ENCODE measurements around the gene SOBP. TPM values are rescaled to one million over a fixed set of nuclear protein-coding genes. Genes with fewer than 3 reads are reported as not detected.

The SOBP gene
- total RNA-seq, 1 experiment from 2014 or later = 1.7 TPM

DNA sequence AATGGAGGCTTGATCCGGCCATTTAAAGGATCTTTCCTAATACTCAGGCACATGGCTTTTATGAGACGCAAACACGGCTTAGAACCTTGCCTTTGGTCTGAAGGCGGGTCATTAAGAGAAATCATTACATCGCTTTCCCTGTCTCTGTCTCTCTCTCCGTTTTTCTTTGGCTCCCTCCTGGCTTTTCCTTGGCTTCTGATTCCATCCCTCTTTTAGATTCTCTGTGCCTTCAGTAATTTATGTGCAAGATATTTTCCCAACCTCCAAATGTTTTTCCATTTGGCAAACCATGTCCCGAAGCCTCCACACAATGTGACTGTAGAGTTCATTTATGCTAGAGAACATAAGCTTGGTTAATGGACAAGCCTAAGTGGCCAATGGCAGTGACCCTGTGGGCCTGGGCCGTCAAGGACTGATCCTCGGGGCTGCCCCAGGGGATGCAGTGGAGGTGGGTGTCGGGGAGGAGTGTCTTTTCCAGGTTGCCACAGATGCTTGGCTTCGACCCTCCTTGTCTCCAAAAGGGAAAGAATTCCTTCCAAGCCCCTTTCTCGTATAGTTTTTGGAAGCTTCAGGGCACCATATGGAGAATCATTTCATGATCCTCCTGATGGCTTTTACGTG is 177.2 kb downstream of the SOBP start:
- Mint-ChIP-seq H3K9me3 (ENCODE audit: low read depth, unreplicated experiment) (no peaks in the 10 kb centered on the region), H3K4me3 (ENCODE audit: low read depth, unreplicated experiment) (peak overlapping the region; percentile 52), H3K4me1 (ENCODE audit: low read depth, unreplicated experiment) (peaks cover 44% of the 10 kb centered on the region), H3K27ac (ENCODE audit: unreplicated experiment) (peak overlapping the region; percentile 90), H3K36me3 (ENCODE audit: insufficient read depth, unreplicated experiment) (peaks cover 5% of the 10 kb centered on the region), H3K27me3 (ENCODE audit: unreplicated experiment) (no peaks in the 10 kb centered on the region)
- no peak for DNase-seq
- CTCF ChIA-PET = interaction anchor here (1.3 to 1.4 kb wide), 2 partner anchors 208 to 348 kb away, joined by 3 read pairs; partner anchors contain the start of gene PDSS2
- no TSS peak for BruUV-seq (replicated peaks)
- intact Hi-C loops (cut with micrococcal nuclease; ENCODE audit: unreplicated experiment) = loop anchor here (10.0 kb wide), 2 partner anchors 172 to 512 kb away; partner anchors contain the start of gene SOBP
- TF ChIP-seq, protein P1, sequence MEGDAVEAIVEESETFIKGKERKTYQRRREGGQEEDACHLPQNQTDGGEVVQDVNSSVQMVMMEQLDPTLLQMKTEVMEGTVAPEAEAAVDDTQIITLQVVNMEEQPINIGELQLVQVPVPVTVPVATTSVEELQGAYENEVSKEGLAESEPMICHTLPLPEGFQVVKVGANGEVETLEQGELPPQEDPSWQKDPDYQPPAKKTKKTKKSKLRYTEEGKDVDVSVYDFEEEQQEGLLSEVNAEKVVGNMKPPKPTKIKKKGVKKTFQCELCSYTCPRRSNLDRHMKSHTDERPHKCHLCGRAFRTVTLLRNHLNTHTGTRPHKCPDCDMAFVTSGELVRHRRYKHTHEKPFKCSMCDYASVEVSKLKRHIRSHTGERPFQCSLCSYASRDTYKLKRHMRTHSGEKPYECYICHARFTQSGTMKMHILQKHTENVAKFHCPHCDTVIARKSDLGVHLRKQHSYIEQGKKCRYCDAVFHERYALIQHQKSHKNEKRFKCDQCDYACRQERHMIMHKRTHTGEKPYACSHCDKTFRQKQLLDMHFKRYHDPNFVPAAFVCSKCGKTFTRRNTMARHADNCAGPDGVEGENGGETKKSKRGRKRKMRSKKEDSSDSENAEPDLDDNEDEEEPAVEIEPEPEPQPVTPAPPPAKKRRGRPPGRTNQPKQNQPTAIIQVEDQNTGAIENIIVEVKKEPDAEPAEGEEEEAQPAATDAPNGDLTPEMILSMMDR (IDR thresholded peaks at IDR 0.05; ENCODE audit: unreplicated experiment) = no peak

DNA sequence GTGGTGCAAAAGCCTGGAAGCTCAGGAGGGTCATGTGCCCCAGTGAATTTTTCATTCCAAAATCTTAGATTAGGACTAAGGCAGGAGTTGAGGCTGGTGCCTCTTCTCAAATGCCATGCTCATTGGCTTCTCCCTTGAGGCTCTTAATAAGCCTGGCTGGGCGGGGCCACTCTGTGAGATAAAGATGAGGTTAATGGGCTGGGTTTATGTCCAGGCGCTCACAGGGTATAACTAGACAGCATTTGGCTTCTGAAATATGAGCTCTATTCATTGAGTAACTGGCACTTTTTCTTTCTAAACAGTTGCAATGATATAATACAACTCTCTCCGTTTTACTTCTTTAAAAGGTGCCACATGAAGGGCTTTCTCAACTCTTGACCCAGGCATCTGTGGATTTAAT is 177.9 kb downstream of the SOBP start:
- Mint-ChIP-seq H3K9me3 (ENCODE audit: low read depth, unreplicated experiment) (no peaks in the 10 kb centered on the region), H3K27ac (ENCODE audit: unreplicated experiment) (peak overlapping the region; percentile 90), H3K4me3 (ENCODE audit: low read depth, unreplicated experiment) (no peak overlapping the region), H3K36me3 (ENCODE audit: insufficient read depth, unreplicated experiment) (peaks cover 5% of the 10 kb centered on the region), H3K4me1 (ENCODE audit: low read depth, unreplicated experiment) (peaks cover 37% of the 10 kb centered on the region), H3K27me3 (ENCODE audit: unreplicated experiment) (no peaks in the 10 kb centered on the region)
- TF ChIP-seq, protein P1 (IDR thresholded peaks at IDR 0.05; ENCODE audit: unreplicated experiment) = no peak
- no peak for DNase-seq
- intact Hi-C loops (cut with micrococcal nuclease; ENCODE audit: unreplicated experiment) = loop anchor here (10.0 kb wide), 2 partner anchors 173 to 513 kb away; partner anchors contain the start of gene SOBP
- BruUV-seq (replicated peaks) = no TSS peak
- CTCF ChIA-PET = interaction anchor here (1.3 kb wide), 1 partner anchor 208 kb away, joined by 3 read pairs; the partner anchor contains the start of gene PDSS2

DNA sequence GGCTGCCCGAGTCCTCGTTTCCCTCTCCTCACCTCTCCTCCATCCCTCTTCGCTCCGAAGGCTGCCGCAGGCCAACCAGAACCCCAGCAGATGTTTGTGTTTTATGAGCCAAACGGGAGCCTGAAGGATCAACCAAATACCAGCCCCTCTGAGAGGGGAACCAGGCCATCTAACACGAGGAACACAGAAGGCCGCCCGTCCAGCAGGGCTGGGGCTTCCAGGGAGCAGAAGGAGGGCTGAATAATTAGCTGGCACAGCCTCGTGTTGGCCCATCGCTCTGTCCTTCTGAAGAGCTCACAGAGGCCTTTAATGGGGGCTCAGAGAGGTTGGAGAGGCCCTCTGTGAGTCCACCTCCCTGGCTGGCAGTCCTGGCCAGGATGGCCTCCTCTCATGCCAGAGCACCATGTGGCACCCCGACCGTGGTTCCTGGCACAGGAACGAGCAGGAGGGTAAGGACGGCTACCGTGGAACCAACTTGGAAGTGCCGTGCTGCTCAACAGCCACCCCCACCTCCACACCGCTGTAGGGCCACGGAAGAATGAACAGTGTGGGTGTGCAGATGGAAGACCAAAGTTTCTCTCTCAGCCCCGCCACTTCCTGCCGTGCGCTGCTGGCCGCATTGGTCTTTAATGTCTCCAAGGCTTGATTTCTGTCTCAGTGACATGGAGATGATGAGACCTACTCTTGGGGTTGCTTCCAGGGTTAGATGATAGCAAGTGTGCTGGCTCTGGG is 179.0 kb downstream of the SOBP start:
- Mint-ChIP-seq H3K36me3 (ENCODE audit: insufficient read depth, unreplicated experiment) (peaks cover 5% of the 10 kb centered on the region), H3K4me3 (ENCODE audit: low read depth, unreplicated experiment) (no peak overlapping the region), H3K27me3 (ENCODE audit: unreplicated experiment) (no peaks in the 10 kb centered on the region), H3K27ac (ENCODE audit: unreplicated experiment) (no peak overlapping the region), H3K9me3 (ENCODE audit: low read depth, unreplicated experiment) (no peaks in the 10 kb centered on the region), H3K4me1 (ENCODE audit: low read depth, unreplicated experiment) (peaks cover 34% of the 10 kb centered on the region)
- BruUV-seq (replicated peaks) = no TSS peak
- DNase-seq = no peak
- intact Hi-C loops (cut with micrococcal nuclease; ENCODE audit: unreplicated experiment) = loop anchor here (10.0 kb wide), 2 partner anchors 174 to 514 kb away; partner anchors contain the start of gene SOBP
- CTCF ChIA-PET = no interaction called here
- TF ChIP-seq, protein P1 (IDR thresholded peaks at IDR 0.05; ENCODE audit: unreplicated experiment) = no peak

DNA sequence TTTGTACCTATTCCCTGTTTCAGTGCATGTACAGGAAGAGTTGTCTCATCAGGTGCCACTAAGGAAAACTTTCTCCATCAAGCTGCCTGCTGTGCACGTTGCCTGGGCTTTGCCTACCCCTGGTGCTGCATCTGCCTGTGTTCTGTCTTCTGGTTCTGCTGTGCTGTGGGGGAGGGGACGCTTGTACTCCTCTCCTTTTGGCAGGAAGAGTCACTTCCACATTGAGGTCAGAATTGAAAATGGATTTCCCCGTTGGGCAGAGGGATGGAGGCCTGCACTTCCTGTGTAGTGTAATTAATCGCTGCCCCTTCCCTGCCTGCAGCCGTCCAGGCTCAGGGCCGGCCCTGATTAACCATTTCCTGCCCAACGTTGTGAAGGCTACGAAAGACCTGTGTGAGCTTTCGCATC is 180.9 kb downstream of the SOBP start:
- H3K4me1 Mint-ChIP-seq (ENCODE audit: low read depth, unreplicated experiment) = peaks cover 28% of the 10 kb centered on the region
- peaks cover 12% of the 10 kb centered on the region for H3K36me3 Mint-ChIP-seq (ENCODE audit: insufficient read depth, unreplicated experiment)
- CTCF ChIA-PET = interaction anchor here (0.7 kb wide), 1 partner anchor 217 kb away, joined by 3 read pairs; no protein-coding TSS in a partner anchor
- H3K27me3 Mint-ChIP-seq (ENCODE audit: unreplicated experiment) = no peaks in the 10 kb centered on the region
- TF ChIP-seq, protein P1 (IDR thresholded peaks at IDR 0.05; ENCODE audit: unreplicated experiment) = no peak
- no TSS peak for BruUV-seq (replicated peaks)
- H3K9me3 Mint-ChIP-seq (ENCODE audit: low read depth, unreplicated experiment) = no peaks in the 10 kb centered on the region
- H3K27ac Mint-ChIP-seq (ENCODE audit: unreplicated experiment) = no peak overlapping the region
- no peak overlapping the region for H3K4me3 Mint-ChIP-seq (ENCODE audit: low read depth, unreplicated experiment)
- intact Hi-C loops (cut with micrococcal nuclease; ENCODE audit: unreplicated experiment) = no loop called here
- DNase-seq = no peak

Measured in Calu3 (cell line).